NCI-H2029 (cell line): ENCODE results near the gene IRF9.

Experiments used
- DNase-seq: peaks from one replicate; lab custom pipeline; 2025; lab: John Stamatoyannopoulos, UW

IRF9 gene

DNA sequence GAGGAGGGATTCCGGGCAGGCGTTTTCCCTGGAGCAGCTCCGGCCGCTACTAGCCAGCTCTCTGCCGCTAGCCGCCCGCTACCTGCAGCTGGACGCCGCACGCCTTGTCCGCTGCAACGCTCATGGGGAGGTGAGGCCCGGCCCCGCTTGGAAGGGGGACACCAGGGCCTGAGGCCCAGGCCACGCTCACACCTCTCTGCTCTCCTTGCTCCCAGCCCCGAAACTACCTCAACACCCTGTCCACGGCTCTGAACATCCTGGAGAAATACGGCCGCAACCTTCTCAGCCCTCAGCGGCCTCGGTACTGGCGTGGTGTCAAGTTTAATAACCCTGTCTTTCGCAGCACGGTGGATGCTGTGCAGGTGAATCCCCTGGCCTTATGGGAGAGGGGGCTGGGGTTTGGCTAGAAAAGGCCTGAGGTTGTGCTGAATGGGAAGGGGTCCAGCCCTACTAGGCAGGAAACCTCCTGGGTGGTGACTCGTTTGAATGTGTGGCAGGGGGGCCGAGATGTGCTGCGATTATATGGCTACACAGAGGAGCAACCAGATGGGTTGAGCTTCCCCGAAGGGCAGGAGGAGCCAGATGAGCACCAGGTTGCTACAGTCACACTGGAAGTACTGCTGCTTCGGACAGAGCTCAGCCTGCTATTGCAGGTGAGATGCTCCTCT, 13.2 kb upstream of the IRF9 start:
- DNase-seq, result no peak

DNA sequence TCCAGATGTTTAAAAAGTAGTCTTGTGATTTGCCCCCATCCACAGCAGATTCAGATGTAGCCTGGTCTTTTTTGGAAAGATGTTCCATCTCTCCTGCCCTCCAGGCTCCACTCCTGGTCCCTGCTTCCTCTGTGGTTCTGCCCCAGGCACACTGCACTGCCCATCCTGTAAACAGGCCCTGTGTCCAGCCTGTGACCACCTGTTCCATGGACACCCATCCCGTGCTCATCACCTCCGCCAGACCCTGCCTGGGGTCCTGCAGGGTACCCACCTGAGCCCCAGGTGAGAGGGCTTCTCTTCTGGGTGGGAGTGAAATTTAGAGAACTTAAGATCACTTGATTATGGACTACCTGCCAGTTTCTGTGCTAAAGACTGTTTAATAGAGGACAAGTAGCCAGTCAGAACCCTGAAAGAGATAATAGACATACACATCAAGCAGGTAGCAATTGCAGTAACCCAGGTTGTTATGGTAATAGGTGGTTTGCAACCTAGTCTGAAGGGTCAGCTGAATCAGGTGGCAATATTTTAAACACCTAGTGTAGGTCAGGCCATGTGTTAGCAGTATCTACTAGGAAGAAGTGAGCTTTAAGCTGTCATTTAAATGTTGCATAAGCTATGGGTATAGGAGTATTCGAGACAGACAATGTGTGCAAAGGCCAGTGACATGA, 11.6 kb upstream of the IRF9 start:
- no peak for DNase-seq

DNA sequence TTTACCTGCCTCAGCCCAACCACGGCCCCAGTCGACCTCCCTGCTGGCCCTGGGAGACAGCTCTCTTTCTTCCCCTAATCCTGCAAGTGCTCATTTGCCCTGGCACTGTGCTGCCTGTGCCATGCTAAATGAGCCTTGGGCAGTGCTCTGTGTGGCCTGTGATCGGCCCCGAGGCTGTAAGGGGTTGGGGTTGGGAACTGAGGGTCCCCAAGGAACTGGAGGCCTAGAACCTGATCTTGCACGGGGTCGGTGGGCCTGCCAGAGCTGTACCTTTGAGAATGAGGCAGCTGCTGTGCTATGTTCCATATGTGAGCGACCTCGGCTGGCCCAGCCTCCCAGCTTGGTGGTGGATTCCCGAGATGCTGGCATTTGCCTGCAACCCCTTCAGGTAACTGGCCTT, 11.0 kb upstream of the IRF9 start:
- DNase-seq, result no peak

DNA sequence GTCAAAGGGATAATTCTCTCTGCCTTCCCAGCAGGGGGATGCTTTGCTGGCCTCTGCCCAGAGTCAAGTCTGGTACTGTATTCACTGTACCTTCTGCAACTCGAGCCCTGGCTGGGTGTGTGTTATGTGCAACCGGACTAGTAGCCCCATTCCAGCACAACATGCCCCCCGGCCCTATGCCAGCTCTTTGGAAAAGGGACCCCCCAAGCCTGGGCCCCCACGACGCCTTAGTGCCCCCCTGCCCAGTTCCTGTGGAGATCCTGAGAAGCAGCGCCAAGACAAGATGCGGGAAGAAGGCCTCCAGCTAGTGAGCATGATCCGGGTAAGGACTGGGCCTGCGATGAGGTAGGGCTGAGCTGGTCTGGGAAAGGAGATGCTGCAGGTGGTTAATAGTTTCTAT, 10.5 kb upstream of the IRF9 start:
- no peak for DNase-seq

DNA sequence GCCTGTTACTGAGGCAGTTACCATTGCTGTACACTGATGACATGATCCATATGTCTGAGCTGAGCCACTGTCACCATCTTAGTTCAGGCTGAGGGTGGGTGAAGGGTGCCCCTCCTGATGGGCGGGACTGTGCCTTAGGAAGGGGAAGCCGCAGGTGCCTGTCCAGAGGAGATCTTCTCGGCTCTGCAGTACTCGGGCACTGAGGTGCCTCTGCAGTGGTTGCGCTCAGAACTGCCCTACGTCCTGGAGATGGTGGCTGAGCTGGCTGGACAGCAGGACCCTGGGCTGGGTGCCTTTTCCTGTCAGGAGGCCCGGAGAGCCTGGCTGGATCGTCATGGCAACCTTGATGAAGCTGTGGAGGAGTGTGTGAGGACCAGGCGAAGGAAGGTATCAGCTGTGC, 10.1 kb upstream of the IRF9 start:
- DNase-seq, result no peak

DNA sequence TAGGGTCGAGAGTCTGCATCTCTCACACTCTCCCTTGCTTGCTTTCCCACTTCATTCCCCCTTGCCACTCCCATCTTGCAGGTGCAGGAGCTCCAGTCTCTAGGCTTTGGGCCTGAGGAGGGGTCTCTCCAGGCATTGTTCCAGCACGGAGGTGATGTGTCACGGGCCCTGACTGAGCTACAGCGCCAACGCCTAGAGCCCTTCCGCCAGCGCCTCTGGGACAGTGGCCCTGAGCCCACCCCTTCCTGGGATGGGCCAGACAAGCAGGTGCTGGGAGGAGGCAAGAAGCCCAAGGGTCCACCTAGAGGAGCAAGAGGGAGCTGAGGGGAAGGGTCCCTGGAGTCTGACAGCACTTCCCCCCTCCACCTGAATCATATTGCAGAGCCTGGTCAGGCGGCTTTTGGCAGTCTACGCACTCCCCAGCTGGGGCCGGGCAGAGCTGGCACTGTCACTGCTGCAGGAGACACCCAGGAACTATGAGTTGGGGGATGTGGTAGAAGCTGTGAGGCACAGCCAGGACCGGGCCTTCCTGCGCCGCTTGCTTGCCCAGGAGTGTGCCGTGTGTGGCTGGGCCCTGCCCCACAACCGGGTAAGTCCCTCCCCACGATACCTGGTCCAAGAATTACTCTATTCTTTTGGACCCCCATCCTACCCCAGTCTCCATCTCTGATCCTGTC, 9.5 kb upstream of the IRF9 start:
- DNase-seq, result no peak

DNA sequence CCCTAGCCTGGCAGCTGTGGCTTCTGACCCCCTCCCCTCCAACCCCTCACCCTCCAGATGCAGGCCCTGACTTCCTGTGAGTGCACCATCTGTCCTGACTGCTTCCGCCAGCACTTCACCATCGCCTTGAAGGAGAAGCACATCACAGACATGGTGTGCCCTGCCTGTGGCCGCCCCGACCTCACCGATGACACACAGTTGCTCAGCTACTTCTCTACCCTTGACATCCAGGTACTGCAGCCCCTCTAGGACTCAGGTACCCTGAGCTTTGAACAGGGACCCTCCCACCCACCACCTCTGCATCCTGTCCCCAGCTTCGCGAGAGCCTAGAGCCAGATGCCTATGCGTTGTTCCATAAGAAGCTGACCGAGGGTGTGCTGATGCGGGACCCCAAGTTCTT, 6.0 kb upstream of the IRF9 start:
- DNase-seq, result no peak

DNA sequence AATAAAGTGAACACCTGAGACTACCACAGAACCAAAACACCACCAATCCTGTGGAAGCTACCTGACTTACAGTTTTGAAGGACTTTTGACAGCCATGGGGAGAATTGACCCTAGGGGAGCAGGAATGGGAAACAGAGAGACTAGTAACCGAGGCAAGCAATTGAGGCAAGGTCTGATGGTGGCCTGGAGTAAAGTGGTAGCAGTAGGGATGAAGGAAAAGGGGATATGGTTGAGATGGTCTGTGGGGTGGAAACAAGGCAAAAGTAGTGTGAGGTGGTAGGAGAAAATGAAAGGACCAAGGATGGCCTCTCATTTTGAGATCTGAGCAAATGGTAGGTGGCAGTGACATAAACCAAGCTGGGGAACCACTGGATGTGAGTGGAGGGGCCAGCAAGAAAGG, 4.2 kb upstream of the IRF9 start:
- DNase-seq, result no peak

DNA sequence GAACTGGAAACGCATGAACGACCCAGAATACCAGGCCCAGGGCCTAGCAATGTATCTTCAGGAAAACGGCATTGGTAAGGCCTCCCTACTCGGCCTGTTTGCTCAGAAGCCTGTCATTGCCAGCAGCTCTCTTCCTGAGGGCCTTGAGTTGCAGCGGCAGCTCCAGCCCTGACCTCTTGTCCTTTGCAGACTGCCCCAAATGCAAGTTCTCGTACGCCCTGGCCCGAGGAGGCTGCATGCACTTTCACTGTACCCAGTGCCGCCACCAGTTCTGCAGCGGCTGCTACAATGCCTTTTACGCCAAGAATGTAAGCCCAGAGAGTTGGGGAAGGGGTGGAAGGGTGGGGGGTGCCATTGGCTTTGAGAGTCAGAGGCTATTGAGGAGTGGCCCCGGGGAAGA, 3.7 kb upstream of the IRF9 start:
- no peak for DNase-seq

DNA sequence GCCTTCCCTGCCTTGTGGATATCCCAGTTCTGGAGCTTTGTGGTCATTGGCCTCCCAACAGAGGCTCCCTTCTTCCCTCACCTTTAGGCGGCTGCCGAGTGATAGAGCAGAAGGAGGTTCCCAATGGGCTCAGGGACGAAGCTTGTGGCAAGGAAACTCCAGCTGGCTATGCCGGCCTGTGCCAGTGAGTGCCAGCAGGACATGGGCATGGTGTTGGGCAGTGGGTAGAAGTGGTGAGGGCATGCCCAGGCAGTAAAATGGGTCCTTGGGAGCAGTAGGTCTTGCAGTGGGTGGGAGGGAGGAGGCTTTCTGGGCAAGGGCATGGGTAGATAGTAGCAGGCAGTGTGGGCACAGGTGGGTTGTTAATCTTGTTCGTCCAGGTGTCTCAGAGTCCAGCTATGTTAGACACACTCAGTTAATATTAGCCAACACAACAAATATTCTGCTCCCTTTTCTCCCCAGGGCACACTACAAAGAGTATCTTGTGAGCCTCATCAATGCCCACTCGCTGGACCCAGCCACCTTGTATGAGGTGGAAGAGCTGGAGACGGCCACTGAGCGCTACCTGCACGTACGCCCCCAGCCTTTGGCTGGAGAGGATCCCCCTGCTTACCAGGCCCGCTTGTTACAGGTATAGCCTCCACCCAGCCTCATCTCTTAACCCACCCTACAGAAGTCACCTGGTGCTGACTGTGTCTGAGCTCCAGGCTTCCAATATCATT, 1.1 kb upstream of the IRF9 start:
- no peak for DNase-seq

DNA sequence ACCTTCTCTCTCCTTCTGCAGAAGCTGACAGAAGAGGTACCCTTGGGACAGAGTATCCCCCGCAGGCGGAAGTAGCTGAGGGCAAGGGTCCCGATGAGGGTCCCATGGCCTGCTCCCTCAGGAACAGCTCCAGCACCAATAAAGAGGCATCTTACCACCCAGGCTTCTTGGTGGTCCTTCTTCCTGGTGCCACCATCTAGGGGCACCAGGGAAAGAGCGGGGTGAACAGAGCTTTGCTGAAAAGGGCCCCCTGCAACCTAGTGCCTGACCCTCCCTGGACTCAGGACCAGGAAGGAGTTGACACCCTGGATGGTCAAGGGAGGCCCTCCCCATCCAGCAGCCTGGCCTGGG, 591 bp upstream of the IRF9 start:
- DNase-seq, result no peak

DNA sequence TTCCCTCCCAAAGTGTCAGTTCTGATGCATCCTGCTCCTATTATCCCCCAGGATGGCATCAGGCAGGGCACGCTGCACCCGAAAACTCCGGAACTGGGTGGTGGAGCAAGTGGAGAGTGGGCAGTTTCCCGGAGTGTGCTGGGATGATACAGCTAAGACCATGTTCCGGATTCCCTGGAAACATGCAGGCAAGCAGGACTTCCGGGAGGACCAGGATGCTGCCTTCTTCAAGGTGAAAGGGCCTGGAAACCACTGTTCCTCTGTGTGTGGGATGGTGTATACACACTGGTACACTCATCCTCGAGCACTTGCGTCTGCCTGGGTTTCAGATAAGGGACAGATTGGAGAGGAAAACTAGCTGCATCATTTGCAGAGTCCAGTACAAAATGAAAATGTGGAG, 1.0 kb downstream of the IRF9 start:
- no peak for DNase-seq

DNA sequence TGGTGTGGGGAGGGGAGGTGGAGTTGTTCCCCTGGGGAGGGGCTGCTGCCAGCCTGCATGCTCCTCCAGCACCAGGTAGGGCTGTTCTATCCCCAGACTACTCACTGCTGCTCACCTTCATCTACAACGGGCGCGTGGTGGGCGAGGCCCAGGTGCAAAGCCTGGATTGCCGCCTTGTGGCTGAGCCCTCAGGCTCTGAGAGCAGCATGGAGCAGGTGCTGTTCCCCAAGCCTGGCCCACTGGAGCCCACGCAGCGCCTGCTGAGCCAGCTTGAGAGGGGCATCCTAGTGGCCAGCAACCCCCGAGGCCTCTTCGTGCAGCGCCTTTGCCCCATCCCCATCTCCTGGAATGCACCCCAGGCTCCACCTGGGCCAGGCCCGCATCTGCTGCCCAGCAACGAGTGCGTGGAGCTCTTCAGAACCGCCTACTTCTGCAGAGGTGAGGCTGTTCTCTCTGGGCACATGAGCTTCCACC, 3.5 kb downstream of the IRF9 start:
- no peak for DNase-seq

DNA sequence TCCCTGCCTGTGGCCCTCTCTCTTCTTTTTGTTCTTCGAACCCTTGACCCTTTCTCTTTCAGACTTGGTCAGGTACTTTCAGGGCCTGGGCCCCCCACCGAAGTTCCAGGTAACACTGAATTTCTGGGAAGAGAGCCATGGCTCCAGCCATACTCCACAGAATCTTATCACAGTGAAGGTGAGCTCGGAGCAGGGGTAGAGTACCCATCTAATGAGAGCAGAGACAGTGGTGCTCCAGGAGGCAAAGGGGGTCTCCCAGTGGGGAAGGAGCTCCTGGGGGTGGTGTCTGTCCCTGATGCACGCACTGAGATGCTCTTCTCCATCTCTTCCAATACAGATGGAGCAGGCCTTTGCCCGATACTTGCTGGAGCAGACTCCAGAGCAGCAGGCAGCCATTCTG, 4.7 kb downstream of the IRF9 start:
- no peak for DNase-seq

DNA sequence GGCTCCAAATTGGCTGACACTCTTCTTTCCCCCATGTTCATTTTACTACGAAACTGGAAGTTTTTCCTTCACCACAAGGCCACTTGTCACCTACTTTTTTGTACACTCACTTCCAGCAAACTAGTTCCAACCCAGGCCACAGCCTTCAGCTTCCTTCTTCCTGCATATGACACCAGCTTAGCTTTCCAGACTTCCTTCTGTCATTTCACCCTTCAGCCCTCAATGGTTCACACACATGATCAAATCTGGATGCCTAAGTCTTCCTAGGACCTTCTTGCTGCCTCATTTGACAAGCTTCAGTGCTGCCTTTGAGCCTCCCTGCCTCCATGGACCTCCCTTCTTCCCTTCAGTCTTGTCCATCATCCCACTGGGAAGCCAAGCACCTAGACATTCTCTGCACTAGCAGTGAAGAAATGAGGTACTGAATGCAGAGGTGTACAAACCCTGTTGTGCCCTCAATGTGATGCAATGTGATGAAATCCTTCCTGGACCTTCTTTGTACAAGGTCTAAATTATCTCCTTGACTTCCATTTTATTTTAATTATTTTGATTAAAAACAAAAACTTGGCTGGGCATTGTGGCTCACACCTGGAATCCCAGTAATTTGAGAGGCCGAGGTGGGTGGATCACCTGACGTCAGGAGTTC, 6.5 kb downstream of the IRF9 start:
- DNase-seq, result no peak

DNA sequence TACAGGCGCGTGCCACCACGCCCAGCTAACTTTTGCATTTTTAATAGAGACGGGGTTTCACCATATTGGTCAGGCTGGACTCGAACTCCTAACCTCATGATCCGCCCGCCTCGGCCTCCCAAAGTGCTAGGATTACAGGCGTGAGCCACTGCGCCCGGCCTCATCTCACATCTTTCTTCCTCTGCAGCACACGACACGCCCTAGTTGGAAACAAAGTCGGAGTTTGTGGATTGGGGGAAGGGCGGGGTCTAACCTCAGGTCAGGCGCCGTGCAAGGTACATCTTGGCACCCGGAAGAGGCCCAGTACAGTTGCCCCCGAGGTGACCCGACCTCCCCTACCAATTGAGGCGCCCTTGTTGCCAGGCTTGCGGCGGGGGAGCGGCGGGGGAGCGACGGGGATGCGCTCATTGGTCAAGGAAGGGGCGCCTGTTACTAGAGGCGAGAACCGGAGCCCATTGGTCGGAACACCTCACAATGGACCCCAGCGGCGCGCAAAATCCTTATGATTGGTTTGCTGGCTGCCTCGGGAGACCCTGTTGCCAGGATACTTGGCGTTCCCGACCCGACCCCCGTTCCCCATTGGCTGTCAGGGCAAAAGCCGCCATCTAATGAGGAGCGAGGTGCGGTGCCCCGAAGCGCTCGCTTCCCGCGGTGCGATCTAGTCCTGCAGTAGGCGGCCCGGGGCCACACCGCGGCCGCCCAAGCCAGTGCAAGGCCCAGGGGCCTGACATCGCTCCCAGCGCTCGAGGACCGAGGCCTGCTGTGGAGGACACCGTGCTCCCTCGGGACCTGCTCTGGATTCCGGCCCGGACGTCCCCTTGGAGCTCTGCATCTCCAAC, 10.6 kb downstream of the IRF9 start, which contains the start of gene REC8:
Gene REC8, plus strand, starts transcription at position 659 of the 839 bp plus-strand sequence. CDS start 473 bp downstream, outside the sequence.
- no peak for DNase-seq

DNA sequence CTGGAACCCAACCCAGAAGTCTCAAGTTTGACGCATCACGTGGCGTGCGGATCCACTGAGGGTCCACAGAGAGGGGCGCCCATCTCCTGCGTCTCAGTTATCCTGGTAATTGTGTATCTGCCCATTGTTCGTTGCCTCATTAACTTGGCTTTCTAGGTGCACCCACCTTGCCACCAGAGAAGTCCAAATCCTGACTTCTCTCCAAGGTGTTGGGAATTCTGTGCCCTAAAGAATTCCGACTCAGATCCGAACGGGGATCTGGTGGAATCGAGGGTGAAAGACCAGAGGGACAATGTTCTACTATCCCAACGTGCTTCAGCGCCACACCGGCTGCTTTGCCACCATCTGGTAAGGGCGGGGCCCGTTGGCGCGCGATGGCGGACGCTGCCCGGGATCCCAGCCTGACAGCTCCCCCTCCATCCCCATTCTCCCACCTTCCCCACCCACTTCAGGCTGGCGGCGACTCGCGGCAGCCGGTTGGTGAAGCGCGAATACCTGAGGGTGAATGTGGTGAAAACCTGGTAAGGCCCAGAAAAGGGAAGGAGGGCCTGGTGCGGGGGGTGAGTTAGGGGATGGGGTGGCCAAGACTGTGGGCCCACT, 11.3 kb downstream of the IRF9 start:
- no peak for DNase-seq

DNA sequence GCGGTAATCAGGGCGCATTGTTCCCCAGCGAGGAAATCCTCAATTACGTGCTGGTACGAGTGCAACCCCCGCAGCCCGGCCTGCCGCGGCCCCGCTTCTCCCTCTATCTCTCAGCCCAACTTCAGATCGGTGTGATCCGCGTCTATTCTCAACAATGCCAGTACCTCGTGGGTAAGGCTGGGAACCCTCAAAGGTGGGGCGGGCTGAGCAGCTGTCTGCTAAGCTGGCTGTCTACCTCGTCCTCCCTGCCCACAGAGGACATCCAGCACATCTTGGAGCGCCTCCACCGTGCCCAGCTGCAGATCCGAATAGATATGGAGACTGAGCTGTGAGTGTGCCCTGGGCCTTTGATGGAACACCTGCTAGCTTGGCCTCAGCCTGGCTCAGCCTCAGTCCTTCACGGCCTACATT, 11.8 kb downstream of the IRF9 start:
- no peak for DNase-seq

DNA sequence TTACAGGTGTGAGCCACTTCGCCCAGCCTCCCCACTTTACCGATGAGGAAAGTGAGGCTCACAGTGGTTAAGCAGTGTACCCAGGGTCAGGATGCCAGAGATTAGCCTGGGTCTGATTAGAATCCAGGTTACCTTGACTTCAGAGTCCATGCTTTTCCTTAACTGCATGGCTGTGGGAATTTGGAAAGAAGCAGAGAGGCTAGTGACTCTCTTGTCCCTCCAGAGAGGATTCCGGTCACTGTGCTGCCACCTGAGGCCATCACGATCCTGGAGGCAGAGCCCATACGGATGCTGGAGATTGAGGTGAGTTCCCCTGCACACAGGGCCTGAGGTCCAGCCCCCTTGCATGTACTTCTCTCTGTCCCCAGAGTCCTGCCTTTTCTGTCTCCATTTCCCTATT, 15.5 kb downstream of the IRF9 start:
- no peak for DNase-seq

DNA sequence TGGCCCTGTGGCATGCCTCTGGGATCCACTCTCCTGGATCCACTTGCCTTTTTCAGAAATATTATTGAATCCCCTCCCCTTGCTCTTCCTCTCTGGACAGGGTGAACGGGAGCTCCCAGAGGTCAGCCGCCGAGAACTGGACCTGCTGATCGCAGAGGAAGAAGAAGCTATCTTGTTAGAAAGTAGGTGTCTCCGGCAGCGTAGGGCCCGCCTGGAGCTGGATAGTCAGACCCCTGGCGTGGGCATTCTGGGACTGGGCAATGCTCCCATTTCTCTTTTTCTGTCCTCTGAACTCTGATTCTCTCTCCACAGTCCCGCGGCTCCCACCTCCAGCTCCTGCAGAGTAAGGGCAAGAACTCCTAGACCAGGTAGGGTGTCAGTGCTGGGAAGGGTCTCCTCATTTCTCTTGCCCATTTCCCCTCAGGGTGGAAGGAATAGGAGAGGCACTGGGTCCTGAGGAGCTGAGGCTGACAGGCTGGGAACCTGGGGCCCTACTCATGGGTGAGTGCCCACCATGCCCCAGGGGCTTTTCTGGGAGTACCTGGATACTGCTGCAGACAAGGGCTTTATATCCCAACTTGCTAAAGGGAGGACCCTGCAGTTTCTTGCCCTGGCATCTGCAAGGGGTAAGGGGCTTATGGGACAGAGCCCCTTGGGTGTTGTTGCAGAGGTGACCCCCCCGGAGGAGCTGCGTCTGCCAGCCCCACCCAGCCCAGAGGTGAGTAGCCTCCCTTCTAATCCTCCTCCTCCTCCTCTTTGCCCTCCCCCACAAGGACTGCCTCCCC, 16.2 kb downstream of the IRF9 start:
- DNase-seq, result no peak
